GM12878 (cell line): ENCODE data around the gene TRMT10C.
"Not testable (repeated sequence)": the region's sequence is repeated elsewhere in the genome, so short reads cannot be mapped to it uniquely, and the experiment has no call there.

ENCODE experiments used
- CBFB ChIP-seq: IDR thresholded peaks from 2 replicates; pipeline ENCODE4 v1.6.1; 2016; ENCODE audit warnings: antibody characterized with exemption, low read depth
- CTCF ChIP-seq, 3 experiments: IDR thresholded peaks in 2 of 3; conservative IDR thresholded peaks in 1 of 3; 2 replicates each; pipeline ENCODE4 v1.5.1; 2011; ENCODE audit warnings: low read depth in 3 of 3, low read length in 3 of 3, mild to moderate bottlenecking in 3 of 3, control low read depth in 2 of 3, moderate library complexity in 2 of 3, inconsistent platforms in 1 of 3, mixed read lengths in 1 of 3; ENCODE audit not compliant: control insufficient read depth in 2 of 3, insufficient read depth in 1 of 3; ENCODE audit errors: extremely low read depth in 1 of 3
- EGR1 ChIP-seq, 2 experiments: IDR thresholded peaks; 1 replicate in 1 of 2; 2 replicates in 1 of 2; pipeline ENCODE4 v1.6.1; 2011 to 2012; ENCODE audit warnings: low read depth in 2 of 2, low read length in 2 of 2, borderline replicate concordance in 1 of 2, mild to moderate bottlenecking in 1 of 2, moderate library complexity in 1 of 2
- MAX ChIP-seq: IDR thresholded peaks from 2 replicates; pipeline ENCODE4 v1.6.1; 2012; ENCODE audit warnings: low read depth, low read length, improper control_type of control experiment
- MYC ChIP-seq: IDR thresholded peaks from 2 replicates; pipeline ENCODE4 v1.6.1; 2011; ENCODE audit warnings: mild to moderate bottlenecking, low read length, moderate library complexity, inconsistent platforms; ENCODE audit not compliant: insufficient read depth, insufficient replicate concordance, insufficient read length, severe bottlenecking

- not testable (repeated sequence) for TF ChIP-seq MAX; CTCF (IDR thresholded peaks at IDR 0.05 in 2 of 3, conservative IDR thresholded peaks at IDR 0.05 in 1 of 3; ENCODE audit: control insufficient read depth in 2 of 3, extremely low read depth in 1 of 3, insufficient read depth in 1 of 3, low read depth in 3 of 3, low read length in 3 of 3); MYC; CBFB; EGR1 (IDR thresholded peaks at IDR 0.05; ENCODE audit: borderline replicate concordance in 1 of 2, low read depth in 2 of 2, low read length in 2 of 2)
Measured at GRCh38 chr3:101536955-101537354, 24.7 kb upstream of the TRMT10C start.
